HepG2 (cell line): ENCODE measurements around the gene TOP3B. TPM values are rescaled to one million over a fixed set of nuclear protein-coding genes. Genes with fewer than 3 reads are reported as not detected.

ENCODE experiments used
- BORCS8-MEF2B ChIP-seq: sonication (generic); formaldehyde crosslinking; IDR thresholded peaks from 2 replicates; pipeline ENCODE4 v1.8.0; 2022; ENCODE audit warnings: mild to moderate bottlenecking, missing genetic modification reagents
- NFKB2 ChIP-seq: sonication (generic); formaldehyde crosslinking; IDR thresholded peaks from 2 replicates; pipeline ENCODE4 v1.4.0; 2020; ENCODE audit warnings: missing genetic modification reagents, borderline replicate concordance
- WIZ ChIP-seq: sonication (generic); formaldehyde crosslinking; IDR thresholded peaks from 2 replicates; pipeline ENCODE4 v1.5.1; 2020; ENCODE audit warnings: mild to moderate bottlenecking, missing genetic modification reagents
- ZNF350 ChIP-seq: sonication (generic); formaldehyde crosslinking; IDR thresholded peaks from 2 replicates; pipeline ENCODE4 v1.4.0; 2020; ENCODE audit warnings: mild to moderate bottlenecking, low read depth, missing genetic modification reagents, borderline replicate concordance
- ZNF776 ChIP-seq: sonication (generic); formaldehyde crosslinking; IDR thresholded peaks from 2 replicates; pipeline ENCODE4 v1.4.0; 2020; ENCODE audit warnings: mild to moderate bottlenecking, missing genetic modification reagents
- polyA plus RNA-seq, 8 experiments: library from polyadenylated mRNA; depleted of rRNA in 3 of 8; stranded (reverse) in 7 of 8; unstranded in 1 of 8; fragments of >200 nt; fragmentation: Illumina TruSeq in 4 of 8; extraction: Trizol in 4 of 8; gene quantifications; 2 replicates each; pipeline versions ENCODE4 v1.2.1 to v1.2.3, GENCODE V29; 2011 to 2016; ENCODE audit warnings: low read depth in 4 of 8, missing spikeins in 1 of 8, mixed read lengths in 1 of 8; ENCODE audit not compliant: insufficient read depth in 1 of 8
- total RNA-seq, 5 experiments: library from RNA; depleted of rRNA; stranded (reverse); fragments of >200 nt; fragmentation: Illumina TruSeq; extraction: Trizol; gene quantifications; 2 replicates each; pipeline ENCODE4 v1.2.3, GENCODE V29; 2016; ENCODE audit warnings: low read depth in 1 of 5
- TF ChIP-seq, protein P1 (sequence below): sonication (generic); formaldehyde crosslinking; IDR thresholded peaks from 2 replicates; pipeline ENCODE4 v1.4.0; 2020; ENCODE audit warnings: missing genetic modification reagents, borderline replicate concordance
- TF ChIP-seq, protein P2 (sequence below): sonication (generic); formaldehyde crosslinking; IDR thresholded peaks from 2 replicates; pipeline ENCODE4 v1.4.0; 2020; ENCODE audit warnings: mild to moderate bottlenecking, low read depth, missing genetic modification reagents
- TF ChIP-seq, protein P3 (sequence below): sonication (generic); formaldehyde crosslinking; IDR thresholded peaks from 2 replicates; pipeline ENCODE4 v1.4.0; 2020; ENCODE audit warnings: mild to moderate bottlenecking, missing genetic modification reagents

The TOP3B gene
- total and polyA plus RNA-seq, 2 of the 13 experiments (the other 11 are each of a cell fraction or from before 2014, with no cell fraction given): 28.5 to 29.7 TPM

DNA sequence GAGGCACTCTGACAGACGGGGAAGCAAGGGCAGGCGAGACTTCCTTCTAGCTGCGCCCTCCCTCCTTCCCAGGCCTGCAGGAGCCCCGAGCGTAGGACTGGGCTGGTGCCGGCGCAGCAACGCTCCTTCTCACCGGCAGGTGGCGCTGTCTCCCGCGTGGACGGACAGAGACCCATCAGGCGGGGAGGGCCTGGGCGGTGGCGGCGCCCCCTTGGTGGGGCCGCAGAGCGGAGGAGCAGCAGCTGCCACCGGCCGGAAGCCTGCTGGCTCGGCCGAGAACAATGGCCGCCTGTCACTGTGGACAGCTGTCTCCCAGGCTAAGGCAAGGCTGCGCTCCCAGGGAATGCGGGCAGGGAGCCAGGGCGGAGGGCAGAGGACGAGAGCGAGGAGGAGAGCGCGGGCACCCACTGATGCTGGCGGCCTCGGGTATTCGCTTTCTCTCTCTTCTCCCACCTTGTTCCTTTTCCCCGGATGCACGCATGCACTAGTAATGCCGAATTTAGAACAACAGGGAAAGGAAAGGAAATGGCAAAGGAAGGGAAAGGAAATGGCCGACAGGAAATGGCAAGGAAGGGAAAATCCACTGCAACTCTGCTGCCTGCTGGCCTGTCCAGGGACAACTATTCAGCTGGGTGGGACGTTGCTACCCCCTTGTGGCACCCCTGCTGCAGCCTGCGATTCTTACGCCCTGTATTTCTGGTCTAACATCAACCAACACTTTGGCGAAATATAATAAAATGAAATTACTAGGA lies 44.3 kb downstream of the TOP3B start (continued):
- TF ChIP-seq WIZ (CRISPR knock-in tag) (peak; percentile 26; the same call in 1 of the 2 replicates), BORCS8-MEF2B (CRISPR knock-in tag) (peak; percentile 47; the same call in 1 of the 2 replicates), ZNF350 (CRISPR knock-in tag) (peak; percentile 96), ZNF776 (CRISPR knock-in tag) (peak; percentile 71; the same call in 1 of the 2 replicates), NFKB2 (CRISPR knock-in tag) (no peak)
- TF ChIP-seq, protein P1, sequence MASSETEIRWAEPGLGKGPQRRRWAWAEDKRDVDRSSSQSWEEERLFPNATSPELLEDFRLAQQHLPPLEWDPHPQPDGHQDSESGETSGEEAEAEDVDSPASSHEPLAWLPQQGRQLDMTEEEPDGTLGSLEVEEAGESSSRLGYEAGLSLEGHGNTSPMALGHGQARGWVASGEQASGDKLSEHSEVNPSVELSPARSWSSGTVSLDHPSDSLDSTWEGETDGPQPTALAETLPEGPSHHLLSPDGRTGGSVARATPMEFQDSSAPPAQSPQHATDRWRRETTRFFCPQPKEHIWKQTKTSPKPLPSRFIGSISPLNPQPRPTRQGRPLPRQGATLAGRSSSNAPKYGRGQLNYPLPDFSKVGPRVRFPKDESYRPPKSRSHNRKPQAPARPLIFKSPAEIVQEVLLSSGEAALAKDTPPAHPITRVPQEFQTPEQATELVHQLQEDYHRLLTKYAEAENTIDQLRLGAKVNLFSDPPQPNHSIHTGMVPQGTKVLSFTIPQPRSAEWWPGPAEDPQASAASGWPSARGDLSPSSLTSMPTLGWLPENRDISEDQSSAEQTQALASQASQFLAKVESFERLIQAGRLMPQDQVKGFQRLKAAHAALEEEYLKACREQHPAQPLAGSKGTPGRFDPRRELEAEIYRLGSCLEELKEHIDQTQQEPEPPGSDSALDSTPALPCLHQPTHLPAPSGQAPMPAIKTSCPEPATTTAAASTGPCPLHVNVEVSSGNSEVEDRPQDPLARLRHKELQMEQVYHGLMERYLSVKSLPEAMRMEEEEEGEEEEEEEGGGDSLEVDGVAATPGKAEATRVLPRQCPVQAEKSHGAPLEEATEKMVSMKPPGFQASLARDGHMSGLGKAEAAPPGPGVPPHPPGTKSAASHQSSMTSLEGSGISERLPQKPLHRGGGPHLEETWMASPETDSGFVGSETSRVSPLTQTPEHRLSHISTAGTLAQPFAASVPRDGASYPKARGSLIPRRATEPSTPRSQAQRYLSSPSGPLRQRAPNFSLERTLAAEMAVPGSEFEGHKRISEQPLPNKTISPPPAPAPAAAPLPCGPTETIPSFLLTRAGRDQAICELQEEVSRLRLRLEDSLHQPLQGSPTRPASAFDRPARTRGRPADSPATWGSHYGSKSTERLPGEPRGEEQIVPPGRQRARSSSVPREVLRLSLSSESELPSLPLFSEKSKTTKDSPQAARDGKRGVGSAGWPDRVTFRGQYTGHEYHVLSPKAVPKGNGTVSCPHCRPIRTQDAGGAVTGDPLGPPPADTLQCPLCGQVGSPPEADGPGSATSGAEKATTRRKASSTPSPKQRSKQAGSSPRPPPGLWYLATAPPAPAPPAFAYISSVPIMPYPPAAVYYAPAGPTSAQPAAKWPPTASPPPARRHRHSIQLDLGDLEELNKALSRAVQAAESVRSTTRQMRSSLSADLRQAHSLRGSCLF (CRISPR knock-in tag): no peak
- TF ChIP-seq, protein P2, sequence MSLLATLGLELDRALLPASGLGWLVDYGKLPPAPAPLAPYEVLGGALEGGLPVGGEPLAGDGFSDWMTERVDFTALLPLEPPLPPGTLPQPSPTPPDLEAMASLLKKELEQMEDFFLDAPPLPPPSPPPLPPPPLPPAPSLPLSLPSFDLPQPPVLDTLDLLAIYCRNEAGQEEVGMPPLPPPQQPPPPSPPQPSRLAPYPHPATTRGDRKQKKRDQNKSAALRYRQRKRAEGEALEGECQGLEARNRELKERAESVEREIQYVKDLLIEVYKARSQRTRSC (CRISPR knock-in tag): no peak
- TF ChIP-seq, protein P3, sequence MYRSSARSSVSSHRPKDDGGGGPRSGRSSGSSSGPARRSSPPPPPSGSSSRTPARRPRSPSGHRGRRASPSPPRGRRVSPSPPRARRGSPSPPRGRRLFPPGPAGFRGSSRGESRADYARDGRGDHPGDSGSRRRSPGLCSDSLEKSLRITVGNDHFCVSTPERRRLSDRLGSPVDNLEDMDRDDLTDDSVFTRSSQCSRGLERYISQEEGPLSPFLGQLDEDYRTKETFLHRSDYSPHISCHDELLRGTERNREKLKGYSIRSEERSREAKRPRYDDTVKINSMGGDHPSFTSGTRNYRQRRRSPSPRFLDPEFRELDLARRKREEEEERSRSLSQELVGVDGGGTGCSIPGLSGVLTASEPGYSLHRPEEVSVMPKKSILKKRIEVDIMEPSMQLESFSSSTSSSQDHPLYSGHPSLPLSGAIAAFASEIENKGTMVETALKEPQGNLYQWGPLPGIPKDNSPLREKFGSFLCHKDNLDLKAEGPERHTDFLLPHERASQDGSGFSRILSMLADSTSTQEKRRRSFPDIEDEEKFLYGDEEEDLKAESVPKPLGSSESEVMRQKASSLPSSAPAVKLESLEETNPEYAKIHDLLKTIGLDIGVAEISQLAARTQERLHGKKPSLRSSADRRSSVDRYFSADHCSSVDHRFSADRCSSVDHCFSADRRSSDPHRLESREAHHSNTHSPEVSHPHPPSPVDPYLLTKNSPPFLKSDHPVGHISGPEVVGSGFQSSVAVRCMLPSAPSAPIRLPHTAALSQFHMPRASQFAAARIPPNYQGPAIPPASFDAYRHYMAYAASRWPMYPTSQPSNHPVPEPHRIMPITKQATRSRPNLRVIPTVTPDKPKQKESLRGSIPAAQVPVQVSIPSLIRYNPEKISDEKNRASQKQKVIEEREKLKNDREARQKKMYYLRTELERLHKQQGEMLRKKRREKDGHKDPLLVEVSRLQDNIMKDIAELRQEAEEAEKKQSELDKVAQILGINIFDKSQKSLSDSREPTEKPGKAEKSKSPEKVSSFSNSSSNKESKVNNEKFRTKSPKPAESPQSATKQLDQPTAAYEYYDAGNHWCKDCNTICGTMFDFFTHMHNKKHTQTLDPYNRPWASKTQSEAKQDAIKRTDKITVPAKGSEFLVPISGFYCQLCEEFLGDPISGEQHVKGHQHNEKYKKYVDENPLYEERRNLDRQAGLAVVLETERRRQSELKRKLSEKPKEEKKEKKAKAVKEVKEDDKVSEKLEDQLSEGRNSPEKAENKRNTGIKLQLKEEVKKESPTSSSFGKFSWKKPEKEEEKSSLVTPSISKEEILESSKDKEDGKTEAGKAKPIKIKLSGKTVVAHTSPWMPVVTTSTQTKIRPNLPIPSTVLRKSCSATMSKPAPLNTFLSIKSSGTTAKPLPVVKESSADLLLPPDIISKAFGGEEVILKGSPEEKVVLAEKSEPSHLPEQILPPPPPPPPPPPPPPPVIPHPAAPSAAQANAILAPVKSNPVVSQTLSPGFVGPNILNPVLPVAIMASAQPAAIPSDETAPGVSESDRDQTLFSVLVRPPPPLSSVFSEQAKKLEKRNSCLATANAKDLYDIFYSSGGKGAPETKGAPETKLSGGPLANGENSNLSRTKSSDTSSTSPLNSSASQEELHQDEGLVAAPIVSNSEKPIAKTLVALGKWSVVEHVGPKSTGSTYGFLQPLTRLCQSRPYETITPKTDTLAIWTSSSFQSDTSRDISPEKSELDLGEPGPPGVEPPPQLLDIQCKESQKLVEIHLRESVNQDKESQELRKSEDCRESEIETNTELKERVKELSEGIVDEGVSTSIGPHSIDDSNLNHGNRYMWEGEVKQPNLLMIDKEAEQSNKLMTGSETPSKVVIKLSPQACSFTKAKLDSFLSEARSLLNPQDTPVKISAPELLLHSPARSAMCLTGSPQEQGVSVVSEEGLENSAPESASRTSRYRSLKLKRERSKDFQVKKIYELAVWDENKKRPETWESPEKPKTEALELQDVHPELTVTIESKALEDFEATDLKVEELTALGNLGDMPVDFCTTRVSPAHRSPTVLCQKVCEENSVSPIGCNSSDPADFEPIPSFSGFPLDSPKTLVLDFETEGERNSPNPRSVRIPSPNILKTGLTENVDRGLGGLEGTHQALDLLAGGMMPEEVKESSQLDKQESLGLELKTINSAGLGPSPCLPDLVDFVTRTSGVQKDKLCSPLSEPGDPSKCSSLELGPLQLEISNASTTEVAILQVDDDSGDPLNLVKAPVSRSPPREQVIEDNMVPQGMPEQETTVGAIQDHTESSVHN (CRISPR knock-in tag): peak; percentile 50; the same call in 1 of the 2 replicates
